ENCODE data around the gene LRP2. TPM values are rescaled to one million over a fixed set of nuclear protein-coding genes. Genes with fewer than 3 reads are reported as not detected.
"Not testable (repeated sequence)": the region's sequence is repeated elsewhere in the genome, so short reads cannot be mapped to it uniquely, and the experiment has no call there.

LRP2 gene
- 52.1 to 54.3 TPM (median 54.2 TPM) in 3 replicates for total RNA-seq

DNA sequence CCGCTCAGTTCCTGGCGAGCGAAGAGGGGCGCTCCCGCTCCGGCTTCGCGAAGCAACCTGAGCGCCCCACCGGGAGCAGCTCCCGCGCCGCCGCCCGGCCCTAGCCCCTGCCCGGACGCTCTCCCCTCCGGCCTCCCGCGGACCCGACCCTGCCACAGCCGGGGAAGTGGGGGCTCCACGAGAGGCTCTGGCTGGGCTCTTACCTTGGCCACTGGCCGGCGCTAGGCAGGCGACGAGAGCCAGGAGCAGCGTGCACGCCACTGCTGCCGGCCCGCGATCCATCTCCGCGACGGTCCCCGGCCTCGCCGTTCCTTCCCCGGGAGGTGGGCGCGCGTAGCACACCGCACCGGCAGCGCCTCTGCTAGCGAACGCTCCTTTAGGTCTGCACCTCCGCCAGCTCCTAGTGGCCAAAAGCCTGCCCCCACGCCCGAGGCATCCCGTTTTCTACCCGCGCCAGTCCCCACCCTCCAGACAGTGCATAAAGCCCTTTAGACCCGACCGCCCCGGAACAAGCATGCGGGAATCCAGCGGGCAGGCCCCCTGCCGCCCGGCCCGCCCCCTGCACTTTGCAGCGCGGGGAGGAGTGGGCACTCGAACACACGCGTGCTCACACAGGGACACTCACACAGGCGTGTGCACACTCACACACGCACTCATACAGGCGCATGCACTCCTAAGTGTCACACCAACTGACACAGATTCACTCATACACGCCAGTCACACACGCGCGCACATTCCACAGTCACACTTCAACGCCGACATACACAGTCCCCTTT, at the start of gene LRP2:
LRP2 (minus strand) TSS at position 417 of the 776 bp plus-strand sequence; CDS start at position 282, 135 bp downstream.
- peak in 1 of 2 experiments; percentile 55 for DNase-seq (ENCODE audit: low spot score in 2 of 2, unreplicated experiment in 2 of 2)
- peaks cover 48% of the 10 kb centered on the region for H3K4me1 Mint-ChIP-seq
- TF ChIP-seq, protein P1, sequence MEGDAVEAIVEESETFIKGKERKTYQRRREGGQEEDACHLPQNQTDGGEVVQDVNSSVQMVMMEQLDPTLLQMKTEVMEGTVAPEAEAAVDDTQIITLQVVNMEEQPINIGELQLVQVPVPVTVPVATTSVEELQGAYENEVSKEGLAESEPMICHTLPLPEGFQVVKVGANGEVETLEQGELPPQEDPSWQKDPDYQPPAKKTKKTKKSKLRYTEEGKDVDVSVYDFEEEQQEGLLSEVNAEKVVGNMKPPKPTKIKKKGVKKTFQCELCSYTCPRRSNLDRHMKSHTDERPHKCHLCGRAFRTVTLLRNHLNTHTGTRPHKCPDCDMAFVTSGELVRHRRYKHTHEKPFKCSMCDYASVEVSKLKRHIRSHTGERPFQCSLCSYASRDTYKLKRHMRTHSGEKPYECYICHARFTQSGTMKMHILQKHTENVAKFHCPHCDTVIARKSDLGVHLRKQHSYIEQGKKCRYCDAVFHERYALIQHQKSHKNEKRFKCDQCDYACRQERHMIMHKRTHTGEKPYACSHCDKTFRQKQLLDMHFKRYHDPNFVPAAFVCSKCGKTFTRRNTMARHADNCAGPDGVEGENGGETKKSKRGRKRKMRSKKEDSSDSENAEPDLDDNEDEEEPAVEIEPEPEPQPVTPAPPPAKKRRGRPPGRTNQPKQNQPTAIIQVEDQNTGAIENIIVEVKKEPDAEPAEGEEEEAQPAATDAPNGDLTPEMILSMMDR (IDR thresholded peaks at IDR 0.05; ENCODE audit: unreplicated experiment): no peak
- H3K27ac Mint-ChIP-seq: peak within 1 kb of the TSS; percentile 96
- peaks cover 49% of the 10 kb centered on the region for H3K27me3 Mint-ChIP-seq (ENCODE audit: low read depth)
- no peaks in the 10 kb centered on the region for H3K36me3 Mint-ChIP-seq
- H3K9me3 Mint-ChIP-seq: no peaks in the 10 kb centered on the region
- peak within 1 kb of the TSS; percentile 76 for H3K4me3 Mint-ChIP-seq

DNA sequence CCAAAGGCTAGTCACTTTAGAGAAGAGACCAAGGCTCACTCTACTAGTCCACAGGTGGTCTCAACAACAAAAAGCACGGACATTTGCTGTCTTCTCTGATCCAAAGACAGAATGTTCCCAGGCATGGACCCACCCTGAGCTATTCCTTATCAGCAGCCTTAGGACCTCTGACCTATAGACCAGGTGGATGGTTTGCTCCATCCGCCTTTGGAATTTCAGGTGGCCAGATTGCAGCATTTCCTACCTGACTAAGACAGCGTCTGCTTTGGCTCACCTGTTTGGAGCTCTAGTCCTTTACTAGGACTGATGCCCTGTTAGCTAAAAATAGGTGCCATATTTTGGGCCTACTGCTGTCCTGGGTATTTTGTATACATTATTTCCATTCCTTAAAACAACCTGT, 44.6 kb upstream of the LRP2 start:
- TF ChIP-seq, protein P1 (IDR thresholded peaks at IDR 0.05; ENCODE audit: unreplicated experiment): no peak
- Mint-ChIP-seq H3K27ac (no peak overlapping the region), H3K4me1 (no peaks in the 10 kb centered on the region), H3K27me3 (ENCODE audit: low read depth) (no peaks in the 10 kb centered on the region), H3K9me3 (peaks cover 8% of the 10 kb centered on the region), H3K4me3 (no peak overlapping the region), H3K36me3 (no peaks in the 10 kb centered on the region)
- DNase-seq (ENCODE audit: low spot score in 2 of 2, unreplicated experiment in 2 of 2): no peak

DNA sequence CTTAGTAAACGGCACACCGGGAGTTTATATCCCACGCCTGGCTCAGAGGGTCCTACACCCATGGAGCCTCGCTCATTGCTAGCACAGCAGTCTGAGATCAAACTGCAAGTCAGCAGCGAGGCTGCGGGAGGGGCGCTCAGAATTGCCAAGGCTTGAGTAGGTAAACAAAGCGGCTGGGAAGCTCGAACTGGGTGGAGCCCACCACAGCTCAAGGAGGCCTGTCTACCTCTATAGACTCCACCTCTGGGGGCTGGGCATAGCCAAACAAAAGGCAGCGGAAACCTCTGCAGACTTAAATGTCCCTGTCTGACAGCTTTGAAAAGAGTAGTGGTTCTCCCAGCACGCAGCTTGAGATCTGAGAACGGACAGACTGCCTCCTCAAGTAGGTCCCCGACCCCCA, 37.2 kb upstream of the LRP2 start:
- not testable (repeated sequence) for H3K27me3 Mint-ChIP-seq (ENCODE audit: low read depth); H3K36me3 Mint-ChIP-seq; DNase-seq (ENCODE audit: low spot score in 2 of 2, unreplicated experiment in 2 of 2); H3K27ac Mint-ChIP-seq; H3K4me3 Mint-ChIP-seq
- H3K4me1 Mint-ChIP-seq: peaks cover 13% of the 10 kb centered on the region
- H3K9me3 Mint-ChIP-seq: peaks cover 13% of the 10 kb centered on the region

DNA sequence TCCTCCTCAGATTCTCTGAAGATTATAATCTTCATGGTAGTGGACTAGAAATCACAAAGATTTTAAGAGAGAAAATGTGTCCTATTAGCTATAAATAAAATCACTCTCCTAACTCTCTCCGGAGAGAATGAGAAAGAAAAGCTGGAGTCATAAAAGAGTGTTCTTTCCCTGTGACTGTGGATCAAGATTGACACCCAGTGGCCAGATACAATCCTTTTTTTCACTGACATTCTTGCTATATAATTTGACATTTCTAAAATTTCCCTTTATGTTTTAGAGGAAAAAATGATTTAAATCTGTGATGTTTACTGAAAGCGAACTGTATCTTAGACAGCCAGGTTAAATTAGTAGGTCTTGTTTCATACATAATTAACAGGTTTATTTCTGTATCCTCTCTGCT, 35.4 kb upstream of the LRP2 start:
- no peak for DNase-seq (ENCODE audit: low spot score in 2 of 2, unreplicated experiment in 2 of 2)
- H3K4me1 Mint-ChIP-seq: peaks cover 27% of the 10 kb centered on the region
- no peaks in the 10 kb centered on the region for H3K27me3 Mint-ChIP-seq (ENCODE audit: low read depth)
- H3K9me3 Mint-ChIP-seq: peaks cover 10% of the 10 kb centered on the region
- H3K36me3 Mint-ChIP-seq: no peaks in the 10 kb centered on the region
- no peak overlapping the region for H3K27ac Mint-ChIP-seq
- no peak overlapping the region for H3K4me3 Mint-ChIP-seq
- TF ChIP-seq, protein P1 (IDR thresholded peaks at IDR 0.05; ENCODE audit: unreplicated experiment): no peak

DNA sequence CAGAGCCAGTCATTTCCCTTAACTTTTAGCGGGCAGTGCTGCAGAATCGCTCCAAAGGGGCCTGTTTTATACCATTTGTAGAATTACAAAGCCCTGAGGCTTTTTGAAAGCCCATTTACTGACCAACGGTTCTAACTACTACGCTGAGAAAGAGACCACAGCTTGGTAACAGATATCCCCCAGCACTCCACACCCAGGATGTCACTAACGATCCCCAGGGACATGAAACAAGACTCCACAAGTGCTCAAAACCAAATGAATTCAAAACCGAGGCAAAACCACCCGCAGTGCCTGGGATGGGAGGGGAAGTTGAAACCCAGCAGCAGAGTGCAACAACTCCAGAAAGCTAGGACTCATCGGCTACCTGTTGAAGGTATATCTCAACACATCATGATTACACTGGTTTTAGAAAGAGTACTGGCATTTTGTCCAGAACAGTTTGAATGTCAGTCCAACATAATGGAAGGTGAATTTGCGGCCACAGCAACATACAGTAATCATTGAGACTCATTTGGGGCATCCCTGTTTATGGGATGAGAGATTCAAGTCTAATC, 33.6 kb upstream of the LRP2 start:
- Mint-ChIP-seq H3K9me3 (peaks cover 5% of the 10 kb centered on the region), H3K4me1 (peaks cover 44% of the 10 kb centered on the region), H3K4me3 (no peak overlapping the region), H3K27me3 (ENCODE audit: low read depth) (no peaks in the 10 kb centered on the region), H3K27ac (no peak overlapping the region), H3K36me3 (no peaks in the 10 kb centered on the region)
- TF ChIP-seq, protein P1 (IDR thresholded peaks at IDR 0.05; ENCODE audit: unreplicated experiment): no peak
- no peak for DNase-seq (ENCODE audit: low spot score in 2 of 2, unreplicated experiment in 2 of 2)

DNA sequence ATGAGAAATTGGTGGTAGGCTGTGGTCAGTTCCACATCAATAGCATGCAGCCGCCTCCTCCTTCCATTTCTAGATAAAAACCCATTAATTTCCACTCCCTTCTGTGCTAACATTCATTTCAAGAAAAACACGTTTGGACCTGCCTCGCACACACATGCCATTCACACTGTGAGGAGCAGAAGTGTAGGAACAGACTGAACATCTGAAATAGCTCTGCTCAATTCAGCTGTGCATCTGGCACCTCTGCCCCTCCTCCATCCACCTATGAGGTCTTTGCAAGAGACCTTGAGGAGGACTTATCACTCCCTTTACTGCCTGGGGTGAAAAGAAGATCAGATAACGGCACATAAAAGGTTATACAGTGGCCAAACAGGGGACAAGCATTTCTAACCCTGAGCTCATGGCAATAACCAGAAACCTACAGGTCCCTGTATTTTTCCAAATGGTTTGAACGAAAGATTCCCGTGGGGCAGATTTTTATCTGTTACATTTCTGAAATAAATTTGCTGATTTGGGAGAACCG, 30.8 kb upstream of the LRP2 start:
- H3K4me3 Mint-ChIP-seq: no peak overlapping the region
- H3K27me3 Mint-ChIP-seq (ENCODE audit: low read depth): no peaks in the 10 kb centered on the region
- no peaks in the 10 kb centered on the region for H3K36me3 Mint-ChIP-seq
- H3K9me3 Mint-ChIP-seq: no peaks in the 10 kb centered on the region
- peak; percentile 19 to 42 for DNase-seq (ENCODE audit: low spot score in 2 of 2, unreplicated experiment in 2 of 2)
- H3K27ac Mint-ChIP-seq: peak overlapping the region; percentile 88
- peaks cover 51% of the 10 kb centered on the region for H3K4me1 Mint-ChIP-seq
- TF ChIP-seq, protein P1 (IDR thresholded peaks at IDR 0.05; ENCODE audit: unreplicated experiment): no peak

Data from mesothelial cell of epicardium (in vitro differentiated cells).